Upper lobe of left lung (tissue), 6 donors: Measurements from ENCODE around the gene DNAH17. TPM values are rescaled to one million over a fixed set of nuclear protein-coding genes. Genes with fewer than 3 reads are reported as not detected.

Experiments used
- ATAC-seq, 2 donors: fragments of 200-7000 bp; cut with Tn5 transposase; one replicate each; pipeline ENCODE4 v1.9.1; 2022; ENCODE audit warnings: mild to moderate bottlenecking in 2 of 2, moderate library complexity in 2 of 2; ENCODE audit not compliant: low FRiP score in 2 of 2
- DNase-seq, 2 donors: peaks; one replicate each; pipeline ENCODE4 v3.0.0-alpha.2; 2019 to 2020
- H3K27ac ChIP-seq, 4 donors: fragments of 200-600 bp; sonication (generic); one replicate each; pipeline ENCODE4 v1.5.1; 2016 to 2019
- H3K27me3 ChIP-seq, 4 donors: fragments of 200-600 bp; sonication (generic); one replicate each; pipeline ENCODE4 v1.5.1; 2017 to 2019
- H3K36me3 ChIP-seq, 4 donors: fragments of 200-600 bp; sonication (generic); one replicate each; pipeline ENCODE4 v1.5.1; 2016 to 2019
- H3K4me1 ChIP-seq, 4 donors: fragments of 200-600 bp; sonication (generic); one replicate each; pipeline ENCODE4 v1.5.1; 2018 to 2019
- H3K4me3 ChIP-seq, 4 donors: fragments of 200-600 bp; sonication (generic); one replicate each; pipeline ENCODE4 v1.5.1; 2017 to 2019; ENCODE audit warnings: mild to moderate bottlenecking in 2 of 4, moderate library complexity in 1 of 4
- H3K9me3 ChIP-seq, 4 donors: fragments of 200-600 bp; sonication (generic); one replicate each; pipeline ENCODE4 v1.5.1; 2018 to 2019
- CTCF ChIP-seq, 6 experiments: fragments of 450-650 bp in 4 of 6; fragments of 200-600 bp in 2 of 6; sonication (generic) in 2 of 6; IDR thresholded peaks; one replicate each; pipeline ENCODE4 v1.5.1; 2016 to 2019; ENCODE audit warnings: antibody characterized with exemption in 6 of 6
- EP300 ChIP-seq, 4 donors: sonication (generic); formaldehyde crosslinking; IDR thresholded peaks; one replicate each; pipeline ENCODE4 v1.5.1; 2017; ENCODE audit warnings: antibody characterized with exemption in 4 of 4, control low read depth in 2 of 4
- POLR2A ChIP-seq, 4 donors: fragments of 450-650 bp; IDR thresholded peaks; one replicate each; pipeline ENCODE4 v1.5.1; 2016 to 2017; ENCODE audit warnings: antibody characterized with exemption in 4 of 4, mild to moderate bottlenecking in 2 of 4
- POLR2AphosphoS5 ChIP-seq, 2 donors: sonication (generic); formaldehyde crosslinking; IDR thresholded peaks; one replicate each; pipeline ENCODE4 v1.5.1; 2017; ENCODE audit warnings: antibody characterized with exemption in 2 of 2
- WGBS, 2 donors: methylation state at CpG; one replicate each; pipeline ENCODE4 v1.1.5; 2017 to 2018; 5-methylcytosine and 5-hydroxymethylcytosine counted together
- total RNA-seq, 6 donors: library from RNA; depleted of rRNA in 4 of 6; stranded (reverse); fragments of >200 nt in 4 of 6; gene quantifications; one replicate each; pipeline versions ENCODE4 v1.1.0 to v1.2.1, GENCODE V29; 2016 to 2021
- donor health status: DM: no; HTN: no; CAD: no; lungs with moderate emphysema.
- donor health status: DM: no; HTN: yes; CAD: no; lungs with severe emphysema.

The DNAH17 gene
- total RNA-seq, 6 donors from 2014 or later, result 2.0 to 21.0 (median 3.7) TPM

DNA sequence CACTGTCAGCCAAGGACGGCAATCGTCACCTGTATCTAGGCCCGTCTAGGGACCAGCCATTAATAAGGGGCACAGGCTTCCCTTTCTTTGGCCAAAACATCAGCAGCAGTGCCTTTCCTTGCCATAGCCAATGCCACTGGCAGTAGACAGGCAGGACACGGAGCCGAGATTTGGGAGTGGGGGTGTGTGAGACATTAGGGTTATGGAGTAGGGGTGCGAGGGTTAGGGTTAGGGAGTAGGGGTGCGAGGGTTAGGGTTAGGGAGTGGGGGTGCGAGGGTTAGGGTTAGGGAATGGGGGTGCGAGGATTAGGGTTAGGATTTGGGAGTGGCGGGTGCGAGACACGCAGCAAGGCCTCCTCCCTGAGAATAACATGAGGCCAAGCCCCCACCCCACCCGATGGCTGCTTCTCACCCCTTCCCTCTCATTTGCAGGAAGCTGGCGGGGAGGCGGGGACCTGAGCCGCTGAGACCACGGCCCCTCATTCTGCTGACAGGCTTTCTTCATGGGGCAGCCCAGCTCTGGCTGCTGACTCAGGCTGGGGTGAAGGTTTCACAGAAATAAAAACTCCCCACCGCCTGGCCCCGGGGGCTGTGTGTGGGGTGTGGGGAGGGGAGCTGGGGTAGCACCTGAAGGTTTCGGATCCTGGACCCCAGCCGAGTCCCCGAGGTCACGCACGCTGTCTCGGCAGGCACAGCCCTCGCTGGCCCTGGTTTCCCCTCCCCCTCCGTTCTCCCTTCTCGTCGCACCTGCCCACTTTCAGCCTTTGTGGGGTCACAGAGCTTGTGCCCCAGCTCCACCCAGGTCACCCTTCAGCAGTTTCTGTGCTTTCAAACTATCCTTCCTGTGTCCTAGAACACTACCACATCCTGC lies 104.9 kb downstream of the DNAH17 start:
- no peaks in the 10 kb centered on the region for H3K27me3 ChIP-seq
- WGBS, 2 donors, result 76 to 87% methylated on average over 28 of the region's 29 CpGs
- H3K9me3 ChIP-seq, result no peaks in the 10 kb centered on the region
- H3K27ac ChIP-seq, result no peak overlapping the region
- no peaks in the 10 kb centered on the region for H3K4me1 ChIP-seq
- TF ChIP-seq CTCF (IDR thresholded peaks at IDR 0.05), result no peak
- TF ChIP-seq POLR2A (IDR thresholded peaks at IDR 0.05), result no peak
- ATAC-seq (no peak), DNase-seq (no peak)
- no peaks in the 10 kb centered on the region for H3K36me3 ChIP-seq
- H3K4me3 ChIP-seq, result no peak overlapping the region

DNA sequence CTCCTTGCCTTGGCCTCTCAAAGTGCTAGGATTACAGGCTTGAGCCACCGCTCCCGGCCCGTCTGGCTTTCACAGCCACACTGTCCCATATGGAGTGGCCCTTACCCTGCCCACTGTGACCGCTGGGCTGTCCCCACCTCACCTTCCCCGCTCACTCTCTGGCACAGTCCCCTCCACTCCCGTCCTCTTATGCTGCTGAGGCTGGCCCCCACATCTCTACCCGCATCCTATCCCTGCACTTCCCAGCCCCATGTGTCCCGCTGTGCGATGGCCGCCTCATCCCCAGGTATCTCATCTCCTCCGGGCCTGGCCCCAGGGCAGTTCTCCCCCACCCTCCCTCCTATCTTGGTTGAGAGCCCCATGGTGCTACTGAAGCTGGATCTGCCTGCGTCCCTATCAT lies 105.6 kb downstream of the DNAH17 start:
- ATAC-seq (peak in 1 of 2 donors; percentile 12), DNase-seq (no peak)
- no peak for TF ChIP-seq POLR2AphosphoS5 (IDR thresholded peaks at IDR 0.05)
- TF ChIP-seq CTCF (IDR thresholded peaks at IDR 0.05), result no peak
- TF ChIP-seq EP300 (IDR thresholded peaks at IDR 0.05), result no peak
- no peak for TF ChIP-seq POLR2A (IDR thresholded peaks at IDR 0.05)

DNA sequence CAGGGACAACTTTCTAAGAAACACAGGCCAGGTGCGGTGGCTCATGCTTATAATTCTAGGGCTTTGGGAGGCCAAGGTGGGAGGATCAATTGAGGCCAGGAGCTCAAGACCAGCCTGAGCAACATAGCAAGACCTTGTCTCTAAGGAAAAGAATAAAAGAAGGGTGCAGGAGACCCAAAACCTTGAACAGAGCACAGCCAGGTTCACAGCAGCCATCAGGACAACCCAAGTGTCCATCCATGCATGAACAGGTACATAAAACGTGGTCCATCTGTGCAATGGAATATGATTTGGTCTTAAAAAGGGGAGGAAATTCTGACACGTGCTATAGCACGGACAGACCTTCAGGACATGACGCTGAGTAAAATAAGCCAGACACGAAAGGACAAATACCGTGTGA lies 107.8 kb downstream of the DNAH17 start:
- ATAC-seq (no peak), DNase-seq (no peak)
- H3K4me3 ChIP-seq, result no peak overlapping the region
- no peaks in the 10 kb centered on the region for H3K4me1 ChIP-seq
- no peaks in the 10 kb centered on the region for H3K36me3 ChIP-seq
- 97% methylated on average over 7 of the region's 7 CpGs for WGBS, 2 donors
- H3K27me3 ChIP-seq, result no peaks in the 10 kb centered on the region
- H3K9me3 ChIP-seq, result no peaks in the 10 kb centered on the region
- TF ChIP-seq POLR2A (IDR thresholded peaks at IDR 0.05), result no peak
- no peak for TF ChIP-seq CTCF (IDR thresholded peaks at IDR 0.05)
- TF ChIP-seq POLR2AphosphoS5 (IDR thresholded peaks at IDR 0.05), result no peak
- TF ChIP-seq EP300 (IDR thresholded peaks at IDR 0.05), result no peak
- H3K27ac ChIP-seq, result no peak overlapping the region

More for the DNA sequence above, 105.6 kb downstream of the DNAH17 start:
- H3K27me3 ChIP-seq, result no peaks in the 10 kb centered on the region
- H3K4me1 ChIP-seq, result no peaks in the 10 kb centered on the region
- no peak overlapping the region for H3K27ac ChIP-seq
- H3K4me3 ChIP-seq, result no peak overlapping the region
- H3K9me3 ChIP-seq, result no peaks in the 10 kb centered on the region
- no peaks in the 10 kb centered on the region for H3K36me3 ChIP-seq
- WGBS, 2 donors, result 76 to 97% methylated on average over 12 of the region's 12 CpGs

GRCh38 chr17:78468366-78468765 lies 108.8 kb downstream of the DNAH17 start:
- ATAC-seq, result no peak
- Histone ChIP-seq H3K27ac (no peak overlapping the region), H3K36me3 (no peaks in the 10 kb centered on the region), H3K4me3 (no peak overlapping the region), H3K4me1 (no peaks in the 10 kb centered on the region), H3K9me3 (no peaks in the 10 kb centered on the region), H3K27me3 (no peaks in the 10 kb centered on the region)
- DNase-seq, result no peak
- TF ChIP-seq EP300 (IDR thresholded peaks at IDR 0.05) (no peak), POLR2A (IDR thresholded peaks at IDR 0.05) (no peak), CTCF (IDR thresholded peaks at IDR 0.05) (no peak)
- WGBS, 2 donors, result 88 to 89% methylated on average over 12 of the region's 12 CpGs
